ENCODE results near the gene NEK11. TPM values are rescaled to one million over a fixed set of nuclear protein-coding genes. Genes with fewer than 3 reads are reported as not detected.
A peak's percentile ranks its signal among the peaks of the same experiment; 100 is the strongest.

NEK11 gene
- polyA plus RNA-seq, 1 experiment: 2.6 TPM

- Histone ChIP-seq H3K36me3 (ENCODE audit: control insufficient read depth, insufficient read depth, low read length) (no peaks in the 10 kb centered on the region), H3K27me3 (ENCODE audit: control insufficient read depth, insufficient read depth, low read length) (no peaks in the 10 kb centered on the region), H3K4me3 (ENCODE audit: low read depth, low read length) (no peak overlapping the region)
- DNase-seq (ENCODE audit: low read depth): no peak
- CTCF ChIA-PET: no interaction called here
- no peak for TF ChIP-seq CTCF (IDR thresholded peaks at IDR 0.05; ENCODE audit: insufficient read depth, low read depth, low read length)
- POLR2A ChIA-PET: no interaction called here
Observed at GRCh38 chr3:131091768-131092167, 65.1 kb downstream of the NEK11 start.

GRCh38 chr3:131107637-131108433 is 81.2 kb downstream of the NEK11 start:
- ChIA-PET CTCF (interaction anchor here (1.3 kb wide), 1 partner anchor 14 kb away, joined by 4 read pairs; no protein-coding TSS in a partner anchor), POLR2A (no interaction called here)
- Histone ChIP-seq H3K4me3 (ENCODE audit: low read depth, low read length) (no peak overlapping the region), H3K36me3 (ENCODE audit: control insufficient read depth, insufficient read depth, low read length) (no peaks in the 10 kb centered on the region), H3K27me3 (ENCODE audit: control insufficient read depth, insufficient read depth, low read length) (no peaks in the 10 kb centered on the region)
- no peak for TF ChIP-seq CTCF (IDR thresholded peaks at IDR 0.05; ENCODE audit: insufficient read depth, low read depth, low read length)
- DNase-seq (ENCODE audit: low read depth): peak; percentile 26

GRCh38 chr3:131109156-131109555 is 82.5 kb downstream of the NEK11 start:
- H3K4me3 ChIP-seq (ENCODE audit: low read depth, low read length): no peak overlapping the region
- no peaks in the 10 kb centered on the region for H3K36me3 ChIP-seq (ENCODE audit: control insufficient read depth, insufficient read depth, low read length)
- POLR2A ChIA-PET: no interaction called here
- no peaks in the 10 kb centered on the region for H3K27me3 ChIP-seq (ENCODE audit: control insufficient read depth, insufficient read depth, low read length)
- DNase-seq (ENCODE audit: low read depth): no peak
- TF ChIP-seq CTCF (IDR thresholded peaks at IDR 0.05; ENCODE audit: insufficient read depth, low read depth, low read length): no peak
- CTCF ChIA-PET: interaction anchor here (0.7 kb wide), 1 partner anchor 21 kb away, joined by 3 read pairs; no protein-coding TSS in a partner anchor

GRCh38 chr3:131110087-131110486 is 83.4 kb downstream of the NEK11 start:
- CTCF ChIA-PET: interaction anchor here (0.6 kb wide), 1 partner anchor 63 kb away, joined by 3 read pairs; no protein-coding TSS in a partner anchor
- Histone ChIP-seq H3K27me3 (ENCODE audit: control insufficient read depth, insufficient read depth, low read length) (no peaks in the 10 kb centered on the region), H3K4me3 (ENCODE audit: low read depth, low read length) (no peak overlapping the region), H3K36me3 (ENCODE audit: control insufficient read depth, insufficient read depth, low read length) (no peaks in the 10 kb centered on the region)
- no peak for TF ChIP-seq CTCF (IDR thresholded peaks at IDR 0.05; ENCODE audit: insufficient read depth, low read depth, low read length)
- DNase-seq (ENCODE audit: low read depth): peak; percentile 55
- POLR2A ChIA-PET: interaction anchor here (1.0 kb wide), 1 partner anchor 16 kb away, joined by 3 read pairs; no protein-coding TSS in a partner anchor

- H3K36me3 ChIP-seq (ENCODE audit: control insufficient read depth, insufficient read depth, low read length): no peaks in the 10 kb centered on the region
- H3K4me3 ChIP-seq (ENCODE audit: low read depth, low read length): no peak overlapping the region
- no peaks in the 10 kb centered on the region for H3K27me3 ChIP-seq (ENCODE audit: control insufficient read depth, insufficient read depth, low read length)
- CTCF ChIA-PET: interaction anchor here (0.5 kb wide), 1 partner anchor 8 kb away, joined by 3 read pairs; no protein-coding TSS in a partner anchor
- TF ChIP-seq CTCF (IDR thresholded peaks at IDR 0.05; ENCODE audit: insufficient read depth, low read depth, low read length): no peak
- POLR2A ChIA-PET: no interaction called here
- DNase-seq (ENCODE audit: low read depth): no peak
Observed at GRCh38 chr3:131114256-131114655, 87.6 kb downstream of the NEK11 start.

Data from BJ (cell line).